8988T (cell line): ENCODE results near the gene TMTC1.

Source experiments
- DNase-seq: peaks from one replicate; pipeline ENCODE4 v3.0.0; 2011

Gene TMTC1

GRCh38 chr12:29707846-29708245, 75.9 kb downstream of the TMTC1 start:
- no peak for DNase-seq

- no peak for DNase-seq
Observed at GRCh38 chr12:29706311-29706710, 77.4 kb downstream of the TMTC1 start.

- DNase-seq = no peak
Observed at GRCh38 chr12:29703528-29703927, 80.2 kb downstream of the TMTC1 start.

GRCh38 chr12:29702972-29703371, 80.8 kb downstream of the TMTC1 start:
- DNase-seq = no peak

- no peak for DNase-seq
Observed at GRCh38 chr12:29702222-29702621, 81.5 kb downstream of the TMTC1 start.

GRCh38 chr12:29700761-29701481, 82.8 kb downstream of the TMTC1 start:
- DNase-seq = no peak

- DNase-seq = no peak
Observed at GRCh38 chr12:29698756-29699155, 85.0 kb downstream of the TMTC1 start.

GRCh38 chr12:29695800-29696199, 87.9 kb downstream of the TMTC1 start:
- DNase-seq = no peak

- DNase-seq = no peak
Observed at GRCh38 chr12:29695026-29695425, 88.7 kb downstream of the TMTC1 start.

- no peak for DNase-seq
Observed at GRCh38 chr12:29694002-29694401, 89.7 kb downstream of the TMTC1 start.

GRCh38 chr12:29692237-29692636, 91.5 kb downstream of the TMTC1 start:
- no peak for DNase-seq

GRCh38 chr12:29691161-29691854, 92.4 kb downstream of the TMTC1 start:
- DNase-seq = no peak

GRCh38 chr12:29690728-29691127, 93.0 kb downstream of the TMTC1 start:
- no peak for DNase-seq

GRCh38 chr12:29688914-29689313, 94.8 kb downstream of the TMTC1 start:
- DNase-seq = no peak

- no peak for DNase-seq
Observed at GRCh38 chr12:29682088-29682487, 101.7 kb downstream of the TMTC1 start.

- no peak for DNase-seq
Observed at GRCh38 chr12:29681370-29681769, 102.4 kb downstream of the TMTC1 start.

- no peak for DNase-seq
Observed at GRCh38 chr12:29676676-29677075, 107.1 kb downstream of the TMTC1 start.

GRCh38 chr12:29674463-29674862, 109.3 kb downstream of the TMTC1 start:
- DNase-seq = no peak

- DNase-seq = no peak
Observed at GRCh38 chr12:29673346-29673745, 110.4 kb downstream of the TMTC1 start.

- no peak for DNase-seq
Observed at GRCh38 chr12:29672580-29672979, 111.2 kb downstream of the TMTC1 start.

GRCh38 chr12:29671742-29672141, 112.0 kb downstream of the TMTC1 start:
- no peak for DNase-seq

- DNase-seq = no peak
Observed at GRCh38 chr12:29667011-29667410, 116.7 kb downstream of the TMTC1 start.

- DNase-seq = no peak
Observed at GRCh38 chr12:29665107-29665506, 118.6 kb downstream of the TMTC1 start.

GRCh38 chr12:29662734-29663323, 120.9 kb downstream of the TMTC1 start:
- no peak for DNase-seq
